GM21423 (cell line): ENCODE measurements around the gene TMEM39A.

Source experiments
- ATAC-seq: cut with Tn5 transposase; IDR thresholded peaks from one replicate; pipeline ENCODE4 v1.9.1; 2021; ENCODE audit warnings: mild to moderate bottlenecking, moderate library complexity; ENCODE audit not compliant: unreplicated experiment

The TMEM39A gene

GRCh38 chr3:119401503-119402440 is 61.6 kb downstream of the TMEM39A start:
- ATAC-seq, result no peak

GRCh38 chr3:119401069-119401468 is 62.3 kb downstream of the TMEM39A start:
- peak; percentile 43 for ATAC-seq

GRCh38 chr3:119400466-119400865 is 62.9 kb downstream of the TMEM39A start:
- no peak for ATAC-seq

- no peak for ATAC-seq
Observed at GRCh38 chr3:119396870-119397269, 66.5 kb downstream of the TMEM39A start.

- ATAC-seq, result peak; percentile 71
Observed at GRCh38 chr3:119395923-119396358, 67.5 kb downstream of the TMEM39A start.

- ATAC-seq, result no peak
Observed at GRCh38 chr3:119388577-119388976, 74.8 kb downstream of the TMEM39A start.

GRCh38 chr3:119382134-119382533 is 81.3 kb downstream of the TMEM39A start:
- no peak for ATAC-seq

GRCh38 chr3:119380697-119381096 is 82.7 kb downstream of the TMEM39A start:
- no peak for ATAC-seq
